GM12874 (cell line): ENCODE data around the gene NABP2.
A peak's percentile ranks its signal among the peaks of the same experiment; 100 is the strongest.

Experiments
- CTCF ChIP-seq: IDR thresholded peaks from 2 replicates; pipeline ENCODE4 v1.5.1; 2011; ENCODE audit warnings: low read depth, mild to moderate bottlenecking, control low read depth, low read length, moderate library complexity; ENCODE audit not compliant: insufficient read depth

NABP2 gene

GRCh38 chr12:56204275-56204674 is 19.9 kb upstream of the NABP2 start:
- TF ChIP-seq CTCF: no peak

- TF ChIP-seq CTCF: 0 out of 2 replicates have a peak, but pooled peaks have one; percentile 15
Measured at GRCh38 chr12:56205445-56205844, 18.7 kb upstream of the NABP2 start.

- TF ChIP-seq CTCF: peak; percentile 61
Measured at GRCh38 chr12:56206452-56207166, 17.5 kb upstream of the NABP2 start.

DNA sequence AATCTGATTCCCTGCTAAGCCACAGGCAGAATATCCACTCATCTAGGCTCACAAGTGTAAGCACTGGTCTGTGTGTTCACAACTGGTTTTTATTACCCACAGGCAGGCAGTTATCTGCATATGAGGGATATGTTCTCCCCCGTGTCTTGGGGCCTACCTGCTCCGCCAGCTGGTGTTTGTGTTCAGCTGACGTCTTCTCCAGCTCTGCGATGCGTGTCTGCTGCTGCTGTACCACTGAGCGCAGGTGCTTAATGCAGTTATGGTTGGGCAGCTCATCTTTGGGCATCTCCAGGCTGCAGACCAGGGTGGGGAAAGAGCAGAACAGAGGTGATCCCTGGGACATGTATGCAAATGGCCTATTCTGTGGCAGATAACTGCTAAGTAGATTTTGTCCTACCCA is 16.1 kb upstream of the NABP2 start:
- no peak for TF ChIP-seq CTCF

- no peak for TF ChIP-seq CTCF
Measured at GRCh38 chr12:56212361-56212760, 11.8 kb upstream of the NABP2 start.

- TF ChIP-seq CTCF: no peak
Measured at GRCh38 chr12:56213878-56214277, 10.3 kb upstream of the NABP2 start.

DNA sequence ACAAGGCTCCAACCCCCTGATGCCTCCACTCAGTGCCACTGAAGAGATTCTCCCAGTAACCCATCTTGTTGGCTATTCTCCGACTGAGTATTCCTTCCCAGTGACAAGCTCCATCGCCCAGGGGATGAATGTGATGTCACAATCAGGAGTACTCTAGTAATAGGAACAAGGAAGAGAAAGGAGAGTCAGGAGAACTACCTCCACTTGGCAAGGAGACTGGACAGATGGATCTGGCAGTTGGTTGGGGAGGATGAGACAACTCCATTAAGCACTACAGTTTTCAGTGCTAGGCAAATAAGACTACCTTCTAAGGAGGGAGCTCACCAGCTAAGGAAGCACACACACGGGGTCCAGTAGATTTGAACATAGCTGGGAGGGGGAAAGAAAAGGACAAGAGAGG is 7.7 kb upstream of the NABP2 start:
- TF ChIP-seq CTCF: no peak
